T-helper 2 cell treated with Interferon-gamma antibody and Interleukin-4, amounts not matched to agents 5 μg/mL and 100 μg/mL, for 36 hours (primary cell): ENCODE results near the gene KCNQ5.
"Not testable (repeated sequence)": the region's sequence is repeated elsewhere in the genome, so short reads cannot be mapped to it uniquely, and the experiment has no call there.

Source experiments
- DNase-seq: peaks from one replicate; pipeline ENCODE4 v3.0.0; 2021; ENCODE audit warnings: low spot score
- H3K27ac Mint-ChIP-seq: one replicate; pipeline ENCODE4 v1.8.0; 2021; ENCODE audit warnings: mild to moderate bottlenecking, mixed read lengths
- H3K27me3 Mint-ChIP-seq: one replicate; pipeline ENCODE4 v1.8.0; 2021; ENCODE audit warnings: low read depth, mixed read lengths
- H3K36me3 Mint-ChIP-seq: one replicate; pipeline ENCODE4 v1.8.0; 2021; ENCODE audit warnings: low read depth, mixed read lengths
- H3K4me1 Mint-ChIP-seq: one replicate; pipeline ENCODE4 v1.8.0; 2021; ENCODE audit warnings: low read depth, mixed read lengths
- H3K4me3 Mint-ChIP-seq: one replicate; pipeline ENCODE4 v1.8.0; 2022; ENCODE audit warnings: mild to moderate bottlenecking, moderate library complexity, mixed read lengths
- H3K9me3 Mint-ChIP-seq: one replicate; pipeline ENCODE4 v1.8.0; 2021; ENCODE audit warnings: mixed read lengths

The KCNQ5 gene

GRCh38 chr6:73227606-73228255 is 605.9 kb downstream of the KCNQ5 start:
- Mint-ChIP-seq H3K4me1 (no peaks in the 10 kb centered on the region), H3K4me3 (no peak overlapping the region), H3K27ac (no peak overlapping the region), H3K36me3 (no peaks in the 10 kb centered on the region), H3K27me3 (no peaks in the 10 kb centered on the region), H3K9me3 (no peaks in the 10 kb centered on the region)
- DNase-seq: no peak

- Mint-ChIP-seq H3K36me3 (no peaks in the 10 kb centered on the region), H3K27me3 (no peaks in the 10 kb centered on the region), H3K27ac (no peak overlapping the region), H3K4me3 (no peak overlapping the region), H3K4me1 (no peaks in the 10 kb centered on the region), H3K9me3 (no peaks in the 10 kb centered on the region)
- DNase-seq: no peak
Observed at GRCh38 chr6:73231986-73232391, 610.1 kb downstream of the KCNQ5 start.

GRCh38 chr6:73233048-73233447 is 611.2 kb downstream of the KCNQ5 start:
- no peak overlapping the region for H3K4me3 Mint-ChIP-seq
- DNase-seq: no peak
- H3K9me3 Mint-ChIP-seq: no peaks in the 10 kb centered on the region
- no peak overlapping the region for H3K27ac Mint-ChIP-seq
- H3K4me1 Mint-ChIP-seq: no peaks in the 10 kb centered on the region
- no peaks in the 10 kb centered on the region for H3K27me3 Mint-ChIP-seq
- no peaks in the 10 kb centered on the region for H3K36me3 Mint-ChIP-seq

GRCh38 chr6:73233971-73234370 is 612.1 kb downstream of the KCNQ5 start:
- H3K27ac Mint-ChIP-seq, H3K36me3 Mint-ChIP-seq, H3K4me1 Mint-ChIP-seq, H3K4me3 Mint-ChIP-seq, H3K27me3 Mint-ChIP-seq, DNase-seq, H3K9me3 Mint-ChIP-seq: not testable (repeated sequence)

- H3K9me3 Mint-ChIP-seq: no peaks in the 10 kb centered on the region
- no peaks in the 10 kb centered on the region for H3K4me1 Mint-ChIP-seq
- DNase-seq: no peak
- no peak overlapping the region for H3K27ac Mint-ChIP-seq
- H3K36me3 Mint-ChIP-seq: no peaks in the 10 kb centered on the region
- H3K4me3 Mint-ChIP-seq: no peak overlapping the region
- no peaks in the 10 kb centered on the region for H3K27me3 Mint-ChIP-seq
Observed at GRCh38 chr6:73234733-73235132, 612.9 kb downstream of the KCNQ5 start.

GRCh38 chr6:73236144-73236750 is 614.4 kb downstream of the KCNQ5 start:
- H3K36me3 Mint-ChIP-seq: no peaks in the 10 kb centered on the region
- no peaks in the 10 kb centered on the region for H3K4me1 Mint-ChIP-seq
- no peaks in the 10 kb centered on the region for H3K9me3 Mint-ChIP-seq

GRCh38 chr6:73240730-73241129 is 618.9 kb downstream of the KCNQ5 start:
- Mint-ChIP-seq H3K36me3 (no peaks in the 10 kb centered on the region), H3K27me3 (peaks cover 15% of the 10 kb centered on the region), H3K4me3 (no peak overlapping the region), H3K4me1 (no peaks in the 10 kb centered on the region), H3K27ac (no peak overlapping the region), H3K9me3 (no peaks in the 10 kb centered on the region)
- no peak for DNase-seq

More at GRCh38 chr6:73236144-73236750, 614.4 kb downstream of the KCNQ5 start:
- Mint-ChIP-seq H3K27me3 (no peaks in the 10 kb centered on the region), H3K4me3 (no peak overlapping the region), H3K27ac (no peak overlapping the region)
- no peak for DNase-seq

- Mint-ChIP-seq H3K9me3 (no peaks in the 10 kb centered on the region), H3K4me3 (no peak overlapping the region), H3K4me1 (no peaks in the 10 kb centered on the region), H3K27me3 (peaks cover 18% of the 10 kb centered on the region), H3K27ac (no peak overlapping the region), H3K36me3 (no peaks in the 10 kb centered on the region)
- DNase-seq: no peak
Observed at GRCh38 chr6:73242001-73242400, 620.1 kb downstream of the KCNQ5 start.
